ENCODE data around the gene IL6.

The IL6 gene

DNA sequence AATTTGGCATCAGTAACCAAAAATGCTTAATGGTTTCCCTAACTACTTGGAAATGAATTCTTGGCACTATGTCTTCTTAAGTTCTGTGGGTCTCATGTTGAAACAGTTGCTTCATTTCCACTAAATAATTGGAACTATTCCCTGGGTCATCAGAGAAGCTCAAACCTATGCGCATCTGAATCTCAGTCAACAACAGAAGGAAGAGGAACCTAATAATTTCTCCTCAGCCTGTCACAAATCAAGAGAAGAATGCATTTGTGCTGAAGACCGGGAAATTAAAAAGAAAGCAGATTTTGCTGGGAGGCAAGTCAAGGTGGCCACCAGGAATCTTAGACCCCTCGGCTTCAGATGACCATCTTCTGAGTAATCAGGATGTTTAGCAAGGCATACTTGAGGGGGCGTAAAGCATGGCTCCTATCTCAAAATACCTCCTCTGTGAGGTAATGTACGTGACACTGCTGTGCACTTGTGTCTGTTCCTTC, 54.3 kb downstream of the IL6 start:
- no peaks in the 10 kb centered on the region for H3K36me3 ChIP-seq (replicated peaks; ENCODE audit: insufficient read depth, low read length)
- H3K27ac ChIP-seq (ENCODE audit: low read length) = no peak overlapping the region
- H2AFZ ChIP-seq (ENCODE audit: low read length) = no peak overlapping the region
- H3F3A ChIP-seq (ENCODE audit: insufficient read depth, low read length) = no peaks in the 10 kb centered on the region
- no peak for DNase-seq
- no peaks in the 10 kb centered on the region for H3K79me2 ChIP-seq (ENCODE audit: low read length)
- H3K4me1 ChIP-seq (ENCODE audit: low read length) = 0 out of 2 replicates have a peak, but pooled peaks cover 3% of the 10 kb centered on the region
- H3K4me2 ChIP-seq (ENCODE audit: low read depth, low read length) = no peak overlapping the region
- H3K9me3 ChIP-seq (replicated peaks; ENCODE audit: insufficient read depth, low read length) = no peaks in the 10 kb centered on the region
- no peak for TF ChIP-seq EZH2 (optimal IDR thresholded peaks at IDR 0.05; ENCODE audit: low read depth, low read length)
- TF ChIP-seq, protein P1, sequence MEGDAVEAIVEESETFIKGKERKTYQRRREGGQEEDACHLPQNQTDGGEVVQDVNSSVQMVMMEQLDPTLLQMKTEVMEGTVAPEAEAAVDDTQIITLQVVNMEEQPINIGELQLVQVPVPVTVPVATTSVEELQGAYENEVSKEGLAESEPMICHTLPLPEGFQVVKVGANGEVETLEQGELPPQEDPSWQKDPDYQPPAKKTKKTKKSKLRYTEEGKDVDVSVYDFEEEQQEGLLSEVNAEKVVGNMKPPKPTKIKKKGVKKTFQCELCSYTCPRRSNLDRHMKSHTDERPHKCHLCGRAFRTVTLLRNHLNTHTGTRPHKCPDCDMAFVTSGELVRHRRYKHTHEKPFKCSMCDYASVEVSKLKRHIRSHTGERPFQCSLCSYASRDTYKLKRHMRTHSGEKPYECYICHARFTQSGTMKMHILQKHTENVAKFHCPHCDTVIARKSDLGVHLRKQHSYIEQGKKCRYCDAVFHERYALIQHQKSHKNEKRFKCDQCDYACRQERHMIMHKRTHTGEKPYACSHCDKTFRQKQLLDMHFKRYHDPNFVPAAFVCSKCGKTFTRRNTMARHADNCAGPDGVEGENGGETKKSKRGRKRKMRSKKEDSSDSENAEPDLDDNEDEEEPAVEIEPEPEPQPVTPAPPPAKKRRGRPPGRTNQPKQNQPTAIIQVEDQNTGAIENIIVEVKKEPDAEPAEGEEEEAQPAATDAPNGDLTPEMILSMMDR (IDR thresholded peaks at IDR 0.05; ENCODE audit: low read length) = no peak
- no peak for TF ChIP-seq EZH2phosphoT487 (IDR thresholded peaks at IDR 0.05; ENCODE audit: low read length)
- no peak overlapping the region for H3K4me3 ChIP-seq (ENCODE audit: low read length)
- no peaks in the 10 kb centered on the region for H4K20me1 ChIP-seq (ENCODE audit: insufficient read depth, low read length)
- no peaks in the 10 kb centered on the region for H3K27me3 ChIP-seq (replicated peaks; ENCODE audit: insufficient read depth, low read length)
- H3K9ac ChIP-seq (ENCODE audit: low read length) = no peak overlapping the region
- H3K9me2 ChIP-seq (replicated peaks; ENCODE audit: insufficient read depth, low read length) = no peaks in the 10 kb centered on the region

All from MM.1S (cell line).